ENCODE results near the gene MBOAT7.

DNA sequence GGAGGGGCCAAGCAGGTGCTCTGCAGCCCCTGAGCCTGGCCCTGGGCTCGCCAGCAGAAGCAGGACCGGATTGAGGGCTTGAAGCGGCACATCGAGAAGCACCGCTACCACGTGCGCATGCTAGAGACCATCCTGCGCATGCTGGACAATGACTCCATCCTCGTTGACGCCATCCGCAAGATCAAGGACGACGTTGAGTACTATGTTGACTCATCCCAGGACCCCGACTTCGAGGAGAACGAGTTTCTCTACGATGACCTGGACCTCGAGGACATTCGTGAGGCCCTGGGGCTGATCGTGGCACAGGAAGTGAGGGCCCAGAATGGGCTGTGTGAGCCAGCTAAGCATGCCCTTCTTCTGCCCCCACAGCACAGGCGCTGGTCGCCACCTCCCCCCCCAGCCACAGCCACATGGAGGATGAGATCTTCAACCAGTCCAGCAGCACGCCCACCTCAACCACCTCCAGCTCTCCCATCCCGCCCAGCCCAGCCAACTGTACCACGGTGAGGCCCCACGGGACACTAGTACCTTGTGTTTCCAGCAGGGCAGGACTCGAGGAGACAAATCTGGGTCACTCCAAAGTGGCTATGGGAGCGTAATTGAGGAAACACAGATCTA lies 43.7 kb downstream of the MBOAT7 start:
- TF ChIP-seq SMC3 (IDR thresholded peaks at IDR 0.05) (no peak), POLR2A (IDR thresholded peaks at IDR 0.05; ENCODE audit: low read length) (no peak), CEBPB (IDR thresholded peaks at IDR 0.05) (no peak)
- TF ChIP-seq, protein P1, sequence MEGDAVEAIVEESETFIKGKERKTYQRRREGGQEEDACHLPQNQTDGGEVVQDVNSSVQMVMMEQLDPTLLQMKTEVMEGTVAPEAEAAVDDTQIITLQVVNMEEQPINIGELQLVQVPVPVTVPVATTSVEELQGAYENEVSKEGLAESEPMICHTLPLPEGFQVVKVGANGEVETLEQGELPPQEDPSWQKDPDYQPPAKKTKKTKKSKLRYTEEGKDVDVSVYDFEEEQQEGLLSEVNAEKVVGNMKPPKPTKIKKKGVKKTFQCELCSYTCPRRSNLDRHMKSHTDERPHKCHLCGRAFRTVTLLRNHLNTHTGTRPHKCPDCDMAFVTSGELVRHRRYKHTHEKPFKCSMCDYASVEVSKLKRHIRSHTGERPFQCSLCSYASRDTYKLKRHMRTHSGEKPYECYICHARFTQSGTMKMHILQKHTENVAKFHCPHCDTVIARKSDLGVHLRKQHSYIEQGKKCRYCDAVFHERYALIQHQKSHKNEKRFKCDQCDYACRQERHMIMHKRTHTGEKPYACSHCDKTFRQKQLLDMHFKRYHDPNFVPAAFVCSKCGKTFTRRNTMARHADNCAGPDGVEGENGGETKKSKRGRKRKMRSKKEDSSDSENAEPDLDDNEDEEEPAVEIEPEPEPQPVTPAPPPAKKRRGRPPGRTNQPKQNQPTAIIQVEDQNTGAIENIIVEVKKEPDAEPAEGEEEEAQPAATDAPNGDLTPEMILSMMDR (IDR thresholded peaks at IDR 0.05), result no peak

Measured in A549 (cell line).